Caco-2 (cell line): ENCODE measurements around the gene MLYCD. TPM values are rescaled to one million over a fixed set of nuclear protein-coding genes. Genes with fewer than 3 reads are reported as not detected.

Experiments used
- BruUV-seq: library from RNA; stranded (reverse); fragments of 400-500 nt; replicated peaks from 2 replicates; lab custom pipeline; 2021; lab: Mats Ljungman, UMichigan
- CTCF ChIA-PET: fragments of 300-600 bp; sonication (Branson Sonifier 250); formaldehyde crosslinking; loops from one replicate; lab custom pipeline; 2022; ENCODE audit warnings: antibody characterized with exemption; lab: Charles Lee
- POLR2A ChIA-PET: fragments of 300-600 bp; sonication (Branson Sonifier 250); formaldehyde crosslinking; loops from one replicate; lab custom pipeline; 2022; ENCODE audit warnings: antibody characterized with exemption; lab: Charles Lee
- DNase-seq, 2 experiments: peaks; one replicate each; pipeline versions ENCODE4 v3.0.0 to v3.0.0-alpha.2; 2020 to 2022
- H3K27me3 ChIP-seq: replicated peaks from 2 replicates; pipeline ENCODE4 v1.6.0; 2011; ENCODE audit warnings: low read length; ENCODE audit not compliant: control insufficient read depth, insufficient read depth
- H3K36me3 ChIP-seq: 2 replicates; pipeline ENCODE4 v1.5.1; 2011; ENCODE audit warnings: low read length; ENCODE audit not compliant: control insufficient read depth, insufficient read depth
- H3K4me1 ChIP-seq: fragments of 250-450 bp; sonication (Bioruptor Pico); 2 replicates; pipeline ENCODE4 v1.5.1; 2020; ENCODE audit warnings: mild to moderate bottlenecking
- H3K4me3 ChIP-seq: 2 replicates; pipeline ENCODE4 v1.5.1; 2011; ENCODE audit warnings: low read depth, mild to moderate bottlenecking, control low read depth, low read length
- H3K9me3 ChIP-seq: fragments of 250-450 bp; sonication (Bioruptor Pico); 2 replicates; pipeline ENCODE4 v1.5.1; 2020; ENCODE audit warnings: mild to moderate bottlenecking, moderate library complexity
- H3K27ac Mint-ChIP-seq: one replicate; pipeline ENCODE4 v1.8.0; 2022; ENCODE audit warnings: mixed read lengths; ENCODE audit not compliant: unreplicated experiment
- H3K27me3 Mint-ChIP-seq: one replicate; pipeline ENCODE4 v1.8.0; 2022; ENCODE audit warnings: mixed read lengths; ENCODE audit not compliant: insufficient read depth, unreplicated experiment
- H3K36me3 Mint-ChIP-seq: one replicate; pipeline ENCODE4 v1.8.0; 2022; ENCODE audit warnings: mild to moderate bottlenecking, mixed read lengths; ENCODE audit not compliant: insufficient read depth, unreplicated experiment
- H3K4me1 Mint-ChIP-seq: one replicate; pipeline ENCODE4 v1.8.0; 2022; ENCODE audit warnings: low read depth, mixed read lengths; ENCODE audit not compliant: unreplicated experiment
- H3K4me3 Mint-ChIP-seq: one replicate; pipeline ENCODE4 v1.8.0; 2022; ENCODE audit warnings: mild to moderate bottlenecking, moderate library complexity, mixed read lengths; ENCODE audit not compliant: unreplicated experiment
- H3K9me3 Mint-ChIP-seq: one replicate; pipeline ENCODE4 v1.8.0; 2022; ENCODE audit warnings: mixed read lengths; ENCODE audit not compliant: unreplicated experiment
- intact Hi-C: fragments of 100-400 bp; cut with micrococcal nuclease; formaldehyde crosslinking; loops from one replicate; pipeline ENCODE4 v1.10.0; 2022; ENCODE audit not compliant: unreplicated experiment
- total RNA-seq: library from RNA; stranded (reverse); gene quantifications from 2 replicates; pipeline ENCODE4 v1.2.3, GENCODE V29; 2022
- TF ChIP-seq, protein P1 (sequence below), 2 experiments: fragments of 200-600 bp in 1 of 2; IDR thresholded peaks; 1 replicate in 1 of 2; 2 replicates in 1 of 2; pipeline versions ENCODE4 v1.5.1 to v1.8.0; 2011 to 2022; ENCODE audit warnings: antibody characterized with exemption in 1 of 2, control low read depth in 1 of 2, inconsistent platforms in 1 of 2, low read depth in 1 of 2, low read length in 1 of 2, mild to moderate bottlenecking in 1 of 2, moderate library complexity in 1 of 2; ENCODE audit not compliant: insufficient read depth in 1 of 2, severe bottlenecking in 1 of 2, unreplicated experiment in 1 of 2

Gene MLYCD
- total RNA-seq, 1 experiment from 2014 or later = 8.7 TPM

- TF ChIP-seq, protein P1, sequence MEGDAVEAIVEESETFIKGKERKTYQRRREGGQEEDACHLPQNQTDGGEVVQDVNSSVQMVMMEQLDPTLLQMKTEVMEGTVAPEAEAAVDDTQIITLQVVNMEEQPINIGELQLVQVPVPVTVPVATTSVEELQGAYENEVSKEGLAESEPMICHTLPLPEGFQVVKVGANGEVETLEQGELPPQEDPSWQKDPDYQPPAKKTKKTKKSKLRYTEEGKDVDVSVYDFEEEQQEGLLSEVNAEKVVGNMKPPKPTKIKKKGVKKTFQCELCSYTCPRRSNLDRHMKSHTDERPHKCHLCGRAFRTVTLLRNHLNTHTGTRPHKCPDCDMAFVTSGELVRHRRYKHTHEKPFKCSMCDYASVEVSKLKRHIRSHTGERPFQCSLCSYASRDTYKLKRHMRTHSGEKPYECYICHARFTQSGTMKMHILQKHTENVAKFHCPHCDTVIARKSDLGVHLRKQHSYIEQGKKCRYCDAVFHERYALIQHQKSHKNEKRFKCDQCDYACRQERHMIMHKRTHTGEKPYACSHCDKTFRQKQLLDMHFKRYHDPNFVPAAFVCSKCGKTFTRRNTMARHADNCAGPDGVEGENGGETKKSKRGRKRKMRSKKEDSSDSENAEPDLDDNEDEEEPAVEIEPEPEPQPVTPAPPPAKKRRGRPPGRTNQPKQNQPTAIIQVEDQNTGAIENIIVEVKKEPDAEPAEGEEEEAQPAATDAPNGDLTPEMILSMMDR (IDR thresholded peaks at IDR 0.05; ENCODE audit: insufficient read depth in 1 of 2, low read depth in 1 of 2, low read length in 1 of 2, severe bottlenecking in 1 of 2, unreplicated experiment in 1 of 2) = no peak
- Mint-ChIP-seq H3K9me3 (peaks cover 10% of the 10 kb centered on the region), H3K4me1 (no peaks in the 10 kb centered on the region), H3K27me3 (no peaks in the 10 kb centered on the region), H3K36me3 (peaks cover 64% of the 10 kb centered on the region), H3K27ac (no peak overlapping the region), H3K4me3 (no peak overlapping the region)
- H3K27me3 ChIP-seq = no peaks in the 10 kb centered on the region
- CTCF ChIA-PET = no interaction called here
- no TSS peak for BruUV-seq
- H3K9me3 ChIP-seq = peaks cover 3% of the 10 kb centered on the region; the same call in 1 of the 2 replicates
- intact Hi-C loops = no loop called here
- H3K4me3 ChIP-seq = no peak overlapping the region
- POLR2A ChIA-PET = no interaction called here
- H3K36me3 ChIP-seq = peaks cover 8% of the 10 kb centered on the region
- no peaks in the 10 kb centered on the region for H3K4me1 ChIP-seq
- no peak for DNase-seq
Observed at GRCh38 chr16:83912519-83913244, 13.8 kb downstream of the MLYCD start.

- ChIA-PET POLR2A (no interaction called here), CTCF (no interaction called here)
- Mint-ChIP-seq H3K4me1 (no peaks in the 10 kb centered on the region), H3K27ac (no peak overlapping the region), H3K36me3 (peaks cover 65% of the 10 kb centered on the region), H3K27me3 (no peaks in the 10 kb centered on the region), H3K4me3 (no peak overlapping the region), H3K9me3 (peaks cover 10% of the 10 kb centered on the region)
- Histone ChIP-seq H3K27me3 (no peaks in the 10 kb centered on the region), H3K4me3 (no peak overlapping the region), H3K36me3 (peaks cover 8% of the 10 kb centered on the region), H3K4me1 (no peaks in the 10 kb centered on the region), H3K9me3 (peaks cover 3% of the 10 kb centered on the region; the same call in 1 of the 2 replicates)
- no TSS peak for BruUV-seq
- no peak for DNase-seq
- intact Hi-C loops = no loop called here
- TF ChIP-seq, protein P1 (IDR thresholded peaks at IDR 0.05; ENCODE audit: insufficient read depth in 1 of 2, low read depth in 1 of 2, low read length in 1 of 2, severe bottlenecking in 1 of 2, unreplicated experiment in 1 of 2) = no peak
Observed at GRCh38 chr16:83913245-83913633, 14.3 kb downstream of the MLYCD start.

DNA sequence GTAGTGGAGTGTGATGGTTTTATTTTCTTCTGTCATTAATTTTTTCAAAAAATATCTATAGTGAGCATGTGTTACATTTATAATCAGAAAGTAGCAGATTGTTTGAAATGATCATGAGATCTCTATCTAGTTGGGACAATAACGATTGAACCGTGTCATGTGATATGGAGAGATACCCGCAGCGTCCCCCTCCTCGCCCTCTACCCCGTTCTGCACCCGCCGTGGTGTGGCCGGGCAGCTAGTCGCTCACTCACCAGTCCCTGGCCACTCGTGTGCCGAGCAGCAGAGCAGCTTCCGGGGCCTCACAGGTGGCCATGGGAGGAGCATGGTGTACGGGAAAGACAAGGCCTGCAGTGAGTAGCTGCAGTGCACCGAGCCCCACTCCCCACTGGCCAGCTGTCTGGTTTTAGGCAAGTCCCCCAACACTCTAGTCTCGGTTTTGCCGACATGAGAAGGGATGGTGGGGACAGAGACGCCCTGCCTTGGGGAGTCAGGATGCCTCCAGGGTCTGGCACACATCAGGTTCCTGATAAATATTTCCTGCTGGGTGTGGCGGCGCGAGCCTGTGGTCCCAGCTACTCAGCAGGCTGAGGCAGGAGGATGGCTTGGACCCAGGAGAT, 15.3 kb downstream of the MLYCD start:
- no TSS peak for BruUV-seq
- POLR2A ChIA-PET = no interaction called here
- Mint-ChIP-seq H3K36me3 (peaks cover 65% of the 10 kb centered on the region), H3K4me1 (no peaks in the 10 kb centered on the region), H3K27ac (no peak overlapping the region), H3K27me3 (no peaks in the 10 kb centered on the region), H3K4me3 (no peak overlapping the region), H3K9me3 (peaks cover 19% of the 10 kb centered on the region)
- intact Hi-C loops = no loop called here
- Histone ChIP-seq H3K27me3 (no peaks in the 10 kb centered on the region), H3K4me1 (no peaks in the 10 kb centered on the region), H3K36me3 (peaks cover 12% of the 10 kb centered on the region), H3K4me3 (no peak overlapping the region), H3K9me3 (peaks cover 3% of the 10 kb centered on the region; the same call in 1 of the 2 replicates)
- TF ChIP-seq, protein P1 (IDR thresholded peaks at IDR 0.05; ENCODE audit: insufficient read depth in 1 of 2, low read depth in 1 of 2, low read length in 1 of 2, severe bottlenecking in 1 of 2, unreplicated experiment in 1 of 2) = no peak
- CTCF ChIA-PET = interaction anchor here (0.6 kb wide), 1 partner anchor 1271 kb away, joined by 4 read pairs; no protein-coding TSS in a partner anchor
- DNase-seq = no peak
